Measurements from ENCODE around the gene ACE. TPM values are rescaled to one million over a fixed set of nuclear protein-coding genes. Genes with fewer than 3 reads are reported as not detected.

The ACE gene
- total RNA-seq, 4 donors from 2014 or later, result 4.2 to 20.2 (median 12.0) TPM

GRCh38 chr17:63546308-63547082, 69.6 kb downstream of the ACE start:
- ATAC-seq (ENCODE audit: low FRiP score), result no peak
- no peak for DNase-seq (ENCODE audit: low spot score)
- TF ChIP-seq CTCF (IDR thresholded peaks at IDR 0.05), result no peak

GRCh38 chr17:63547083-63547523, 70.2 kb downstream of the ACE start:
- no peak for ATAC-seq (ENCODE audit: low FRiP score)
- TF ChIP-seq CTCF (IDR thresholded peaks at IDR 0.05), result no peak
- no peak for DNase-seq (ENCODE audit: low spot score)

Other genes with a start within 250 kb of the ACE start
- 10 to 100 TPM; 19.9 to 22.3 (median 20.5) TPM for gene CYB561, start 30.8 kb upstream of the ACE start, total RNA-seq
- gene KCNH6, start 46.3 kb downstream of the ACE start, total RNA-seq, result not detected
- gene DCAF7, start 73.4 kb downstream of the ACE start, total RNA-seq, result 10 to 100 TPM; 18.8 to 29.3 (median 27.3) TPM
- 10 to 100 TPM in 2 of 4 donors, 1 to 10 TPM in 2; 8.5 to 12.0 (median 10.1) TPM for gene TACO1, start 123.8 kb downstream of the ACE start, total RNA-seq
- 10 to 100 TPM; 47.0 to 89.8 (median 53.7) TPM for gene MAP3K3, start 145.4 kb downstream of the ACE start, total RNA-seq
- gene LIMD2, start 223.1 kb downstream of the ACE start, total RNA-seq, result 10 to 100 TPM in 2 of 4 donors, 1 to 10 TPM in 2; 4.4 to 44.9 (median 16.5) TPM

All from omental fat pad (tissue), 4 donors.